Progenitor cell of endocrine pancreas (in vitro differentiated cells): ENCODE measurements around the gene PPP2R5C. TPM values are rescaled to one million over a fixed set of nuclear protein-coding genes. Genes with fewer than 3 reads are reported as not detected.
A peak's percentile ranks its signal among the peaks of the same experiment; 100 is the strongest.

Experiments used
- DNase-seq: peaks from one replicate; pipeline ENCODE4 v3.0.0; 2021; ENCODE audit warnings: low spot score; ENCODE audit not compliant: unreplicated experiment
- H3K27ac Mint-ChIP-seq: 2 replicates; pipeline ENCODE4 v1.8.0; 2021; ENCODE audit warnings: mild to moderate bottlenecking, moderate library complexity, mixed read lengths
- H3K27me3 Mint-ChIP-seq: 2 replicates; pipeline ENCODE4 v1.8.0; 2021; ENCODE audit warnings: mixed read lengths
- H3K36me3 Mint-ChIP-seq: 2 replicates; pipeline ENCODE4 v1.8.0; 2022; ENCODE audit warnings: mixed read lengths; ENCODE audit not compliant: insufficient read depth
- H3K4me1 Mint-ChIP-seq: 2 replicates; pipeline ENCODE4 v1.8.0; 2021; ENCODE audit warnings: low read depth, mixed read lengths
- H3K4me3 Mint-ChIP-seq: 2 replicates; pipeline ENCODE4 v1.8.0; 2021; ENCODE audit warnings: low read depth, mild to moderate bottlenecking, moderate library complexity, mixed read lengths
- H3K9me3 Mint-ChIP-seq: 2 replicates; pipeline ENCODE4 v1.8.0; 2021; ENCODE audit warnings: low read depth, mixed read lengths
- CTCF ChIP-seq: fragments of 200-600 bp; sonication (generic); IDR thresholded peaks from one replicate; pipeline ENCODE4 v1.5.0; 2021; ENCODE audit warnings: antibody characterized with exemption, mild to moderate bottlenecking; ENCODE audit not compliant: unreplicated experiment
- total RNA-seq: library from RNA; stranded (reverse); gene quantifications from 2 replicates; pipeline ENCODE4 v1.2.1, GENCODE V29; 2021

Gene PPP2R5C
- total RNA-seq, 1 donor from 2014 or later: 120 TPM

- Mint-ChIP-seq H3K27ac (peak overlapping the region; percentile 92), H3K4me3 (peak overlapping the region; percentile 48), H3K36me3 (peaks cover 3% of the 10 kb centered on the region), H3K9me3 (no peaks in the 10 kb centered on the region), H3K4me1 (peaks cover 30% of the 10 kb centered on the region), H3K27me3 (no peaks in the 10 kb centered on the region)
- peak; percentile 19 for TF ChIP-seq CTCF
- DNase-seq: no peak
Observed at GRCh38 chr14:101808020-101808641, 46.6 kb downstream of the PPP2R5C start.

- H3K4me1 Mint-ChIP-seq: peaks cover 33% of the 10 kb centered on the region
- DNase-seq: no peak
- no peaks in the 10 kb centered on the region for H3K27me3 Mint-ChIP-seq
- no peak for TF ChIP-seq CTCF
- H3K9me3 Mint-ChIP-seq: no peaks in the 10 kb centered on the region
- H3K27ac Mint-ChIP-seq: peak overlapping the region; percentile 99
- peaks cover 3% of the 10 kb centered on the region for H3K36me3 Mint-ChIP-seq
- peak overlapping the region; percentile 88 for H3K4me3 Mint-ChIP-seq
Observed at GRCh38 chr14:101808894-101809670, 47.6 kb downstream of the PPP2R5C start.

GRCh38 chr14:101809671-101810514 lies 48.4 kb downstream of the PPP2R5C start:
- Mint-ChIP-seq H3K27ac (peak overlapping the region; percentile 99), H3K9me3 (no peaks in the 10 kb centered on the region), H3K4me3 (peak overlapping the region; percentile 88), H3K27me3 (no peaks in the 10 kb centered on the region), H3K4me1 (peaks cover 37% of the 10 kb centered on the region), H3K36me3 (peaks cover 5% of the 10 kb centered on the region)
- no peak for TF ChIP-seq CTCF
- peak; percentile 45 for DNase-seq

- no peak for TF ChIP-seq CTCF
- peak overlapping the region; percentile 88 for H3K4me3 Mint-ChIP-seq
- H3K36me3 Mint-ChIP-seq: peaks cover 5% of the 10 kb centered on the region
- peak overlapping the region; percentile 99 for H3K27ac Mint-ChIP-seq
- H3K27me3 Mint-ChIP-seq: no peaks in the 10 kb centered on the region
- peaks cover 37% of the 10 kb centered on the region for H3K4me1 Mint-ChIP-seq
- DNase-seq: no peak
- no peaks in the 10 kb centered on the region for H3K9me3 Mint-ChIP-seq
Observed at GRCh38 chr14:101810897-101811621, 49.5 kb downstream of the PPP2R5C start.
